ENCODE data around the gene ARFGAP2.

GRCh38 chr11:47207459-47207858, 30.8 kb upstream of the ARFGAP2 start:
- TF ChIP-seq POLR2AphosphoS5 (IDR thresholded peaks at IDR 0.05) (no peak), CTCF (IDR thresholded peaks at IDR 0.05; ENCODE audit: poor library complexity, severe bottlenecking) (no peak), RAD21 (conservative IDR thresholded peaks at IDR 0.05) (no peak), EZH2 (IDR thresholded peaks at IDR 0.05; ENCODE audit: borderline replicate concordance, insufficient read depth, low read length, poor library complexity, severe bottlenecking) (no peak), MXI1 (conservative IDR thresholded peaks at IDR 0.05; ENCODE audit: poor library complexity, severe bottlenecking) (no peak)
